ENCODE results near the gene KLHL13.
A peak's percentile ranks its signal among the peaks of the same experiment; 100 is the strongest.
"Not testable (repeated sequence)": the region's sequence is repeated elsewhere in the genome, so short reads cannot be mapped to it uniquely, and the experiment has no call there.

Gene KLHL13

GRCh38 chrX:117936118-117936517, 180.5 kb downstream of the KLHL13 start:
- Histone ChIP-seq H3K36me3 (no peaks in the 10 kb centered on the region), H3K27me3 (no peaks in the 10 kb centered on the region), H3K4me1 (no peaks in the 10 kb centered on the region), H3K9ac (no peak overlapping the region), H3K9me3 (replicated peaks in 1 of 11) (no peaks in the 10 kb centered on the region; a peak in 1 of 22 replicates), H3K27ac (no peak overlapping the region), H3K4me2 (no peak overlapping the region), H4K20me1 (no peaks in the 10 kb centered on the region), H3K4me3 (no peak overlapping the region)
- no peak for TF ChIP-seq Cebpa-rat (IDR thresholded peaks at IDR 0.05)

- H3K27ac ChIP-seq; H3K9ac ChIP-seq; H3K36me3 ChIP-seq; H3K4me2 ChIP-seq; H3K27me3 ChIP-seq; H3K4me1 ChIP-seq; H3K4me3 ChIP-seq; H4K20me1 ChIP-seq; H3K9me3 ChIP-seq (replicated peaks in 1 of 11): not testable (repeated sequence)
These were observed 186.5 kb downstream of the KLHL13 start for GRCh38 chrX:117930116-117930515.

- no peak overlapping the region for H3K4me3 ChIP-seq
- H3K9me3 ChIP-seq (replicated peaks in 1 of 11): no peaks in the 10 kb centered on the region
- no peaks in the 10 kb centered on the region for H3K27me3 ChIP-seq
- no peak for TF ChIP-seq Cebpa-rat (IDR thresholded peaks at IDR 0.05)
- no peak overlapping the region for H3K9ac ChIP-seq
- H3K4me1 ChIP-seq: no peaks in the 10 kb centered on the region
- no peaks in the 10 kb centered on the region for H3K36me3 ChIP-seq
- H4K20me1 ChIP-seq: no peaks in the 10 kb centered on the region
- H3K4me2 ChIP-seq: no peak overlapping the region
- no peak overlapping the region for H3K27ac ChIP-seq
These were observed 196.9 kb downstream of the KLHL13 start for GRCh38 chrX:117919755-117920154.

GRCh38 chrX:117910216-117910615, 206.4 kb downstream of the KLHL13 start:
- no peaks in the 10 kb centered on the region for H3K36me3 ChIP-seq
- H3K9me3 ChIP-seq (replicated peaks in 1 of 11): no peaks in the 10 kb centered on the region
- no peak for TF ChIP-seq Cebpa-rat (IDR thresholded peaks at IDR 0.05)
- no peak overlapping the region for H3K9ac ChIP-seq
- H3K4me2 ChIP-seq: no peak overlapping the region
- no peak overlapping the region for H3K27ac ChIP-seq
- no peaks in the 10 kb centered on the region for H4K20me1 ChIP-seq
- no peaks in the 10 kb centered on the region for H3K27me3 ChIP-seq
- H3K4me1 ChIP-seq: no peaks in the 10 kb centered on the region
- no peak overlapping the region for H3K4me3 ChIP-seq

- Histone ChIP-seq H3K4me3 (no peak overlapping the region), H3K27me3 (no peaks in the 10 kb centered on the region), H3K4me1 (peaks cover 0 to 12% (median 4%) of the 10 kb centered on the region in 10 experiments; a peak in 11 of 20 replicates), H3K9me3 (replicated peaks in 1 of 11) (no peaks in the 10 kb centered on the region), H3K4me2 (no peak overlapping the region), H3K9ac (no peak overlapping the region), H3K36me3 (no peaks in the 10 kb centered on the region), H3K27ac (no peak overlapping the region), H4K20me1 (no peaks in the 10 kb centered on the region)
- TF ChIP-seq Cebpa-rat (IDR thresholded peaks at IDR 0.05): no peak
These were observed 218.4 kb downstream of the KLHL13 start for GRCh38 chrX:117898226-117898625.

GRCh38 chrX:117895418-117895817, 221.2 kb downstream of the KLHL13 start:
- Histone ChIP-seq H3K27me3 (no peaks in the 10 kb centered on the region), H4K20me1 (no peaks in the 10 kb centered on the region), H3K4me2 (peak overlapping the region in 6 of 11 experiments; percentile 10 to 41 (median 35); a peak in 8 of 22 replicates), H3K27ac (no peak overlapping the region), H3K4me1 (peaks cover 0 to 12% (median 4%) of the 10 kb centered on the region in 10 experiments; a peak in 11 of 20 replicates), H3K36me3 (no peaks in the 10 kb centered on the region), H3K9ac (no peak overlapping the region), H3K9me3 (replicated peaks in 1 of 11) (no peaks in the 10 kb centered on the region), H3K4me3 (no peak overlapping the region)
- TF ChIP-seq Cebpa-rat (IDR thresholded peaks at IDR 0.05): no peak

- Histone ChIP-seq H3K27ac (no peak overlapping the region), H3K4me1 (peaks cover 0 to 12% (median 4%) of the 10 kb centered on the region in 10 experiments; a peak in 11 of 20 replicates)
These were observed 224.1 kb downstream of the KLHL13 start for GRCh38 chrX:117892469-117892868.

GRCh38 chrX:117871796-117872195, 244.8 kb downstream of the KLHL13 start:
- Histone ChIP-seq H3K27me3 (no peaks in the 10 kb centered on the region), H3K4me3 (no peak overlapping the region), H4K20me1 (no peaks in the 10 kb centered on the region), H3K4me1 (no peaks in the 10 kb centered on the region), H3K4me2 (no peak overlapping the region), H3K9me3 (replicated peaks in 1 of 11) (peaks cover 12 to 33% (median 21%) of the 10 kb centered on the region in 11 experiments; a peak in 20 of 22 replicates), H3K36me3 (no peaks in the 10 kb centered on the region), H3K27ac (no peak overlapping the region), H3K9ac (no peak overlapping the region)
- no peak for TF ChIP-seq Cebpa-rat (IDR thresholded peaks at IDR 0.05)

More at GRCh38 chrX:117892469-117892868, 224.1 kb downstream of the KLHL13 start:
- Histone ChIP-seq H3K4me3 (no peak overlapping the region), H3K9me3 (replicated peaks in 1 of 11) (no peaks in the 10 kb centered on the region), H3K9ac (no peak overlapping the region), H3K4me2 (no peak overlapping the region), H3K27me3 (no peaks in the 10 kb centered on the region), H4K20me1 (no peaks in the 10 kb centered on the region), H3K36me3 (no peaks in the 10 kb centered on the region)
- TF ChIP-seq Cebpa-rat (IDR thresholded peaks at IDR 0.05): no peak

GRCh38 chrX:117860517-117860916, 256.1 kb downstream of the KLHL13 start:
- TF ChIP-seq Cebpa-rat (IDR thresholded peaks at IDR 0.05): no peak
- Histone ChIP-seq H3K9me3 (replicated peaks in 1 of 11) (peaks cover 0 to 11% (median 0%) of the 10 kb centered on the region in 11 experiments; a peak in 3 of 22 replicates), H3K4me2 (no peak overlapping the region), H3K4me1 (no peaks in the 10 kb centered on the region), H3K36me3 (no peaks in the 10 kb centered on the region), H3K27me3 (no peaks in the 10 kb centered on the region), H4K20me1 (no peaks in the 10 kb centered on the region), H3K9ac (no peak overlapping the region), H3K27ac (no peak overlapping the region), H3K4me3 (no peak overlapping the region)

- Histone ChIP-seq H3K36me3 (no peaks in the 10 kb centered on the region), H4K20me1 (no peaks in the 10 kb centered on the region), H3K4me2 (no peak overlapping the region), H3K27me3 (no peaks in the 10 kb centered on the region), H3K9me3 (replicated peaks in 1 of 11) (no peaks in the 10 kb centered on the region), H3K4me3 (no peak overlapping the region), H3K4me1 (no peaks in the 10 kb centered on the region), H3K27ac (no peak overlapping the region), H3K9ac (no peak overlapping the region)
- no peak for TF ChIP-seq Cebpa-rat (IDR thresholded peaks at IDR 0.05)
These were observed 261.8 kb downstream of the KLHL13 start for GRCh38 chrX:117854806-117855205.
